Activated naive CD4-positive, alpha-beta T cell treated with anti-CD3 and anti-CD28 coated beads, Interleukin-2, amount 50 U/mL, for 72 hours (primary cell): Measurements from ENCODE around the gene MARS1. TPM values are rescaled to one million over a fixed set of nuclear protein-coding genes. Genes with fewer than 3 reads are reported as not detected.
"Not testable (repeated sequence)": the region's sequence is repeated elsewhere in the genome, so short reads cannot be mapped to it uniquely, and the experiment has no call there.

ENCODE experiments used
- ATAC-seq, 2 donors: fragments of 150-1000 bp; cut with Tn5 transposase; 2 replicates each; pipeline ENCODE4 v1.10.0; 2021; ENCODE audit warnings: mild to moderate bottlenecking in 2 of 2, moderate library complexity in 2 of 2
- DNase-seq, 2 donors: peaks; one replicate each; pipeline ENCODE4 v3.0.0; 2021 to 2022; ENCODE audit warnings: low spot score in 2 of 2
- H3K27ac Mint-ChIP-seq, 2 donors: one replicate each; pipeline ENCODE4 v1.8.0; 2022; ENCODE audit warnings: mild to moderate bottlenecking in 2 of 2, mixed read lengths in 2 of 2
- H3K36me3 Mint-ChIP-seq, 2 donors: one replicate each; pipeline ENCODE4 v1.8.0; 2022; ENCODE audit warnings: mixed read lengths in 2 of 2
- H3K9me3 Mint-ChIP-seq, 2 donors: one replicate each; pipeline ENCODE4 v1.8.0; 2022; ENCODE audit warnings: mixed read lengths in 2 of 2
- total RNA-seq, 2 donors: library from RNA; stranded (reverse); gene quantifications; one replicate each; pipeline ENCODE4 v1.2.3, GENCODE V29; 2022

The MARS1 gene
- total RNA-seq, 2 donors from 2014 or later = 267 to 292 TPM

GRCh38 chr12:57552306-57552651 is 64.4 kb downstream of the MARS1 start:
- ATAC-seq = no peak
- no peaks in the 10 kb centered on the region for H3K9me3 Mint-ChIP-seq
- H3K36me3 Mint-ChIP-seq = peaks cover 0 to 1% of the 10 kb centered on the region in 2 donors
- no peak overlapping the region for H3K27ac Mint-ChIP-seq
- DNase-seq = no peak

- DNase-seq (no peak), ATAC-seq (no peak)
- Mint-ChIP-seq H3K9me3 (no peaks in the 10 kb centered on the region), H3K36me3 (no peaks in the 10 kb centered on the region), H3K27ac (no peak overlapping the region)
These were observed 65.0 kb downstream of the MARS1 start for GRCh38 chr12:57552835-57553313.

- H3K9me3 Mint-ChIP-seq = no peaks in the 10 kb centered on the region
- no peak overlapping the region for H3K27ac Mint-ChIP-seq
- no peaks in the 10 kb centered on the region for H3K36me3 Mint-ChIP-seq
- no peak for ATAC-seq
- DNase-seq = no peak
These were observed 65.7 kb downstream of the MARS1 start for GRCh38 chr12:57553343-57554202.

GRCh38 chr12:57554453-57554852 is 66.6 kb downstream of the MARS1 start:
- no peaks in the 10 kb centered on the region for H3K9me3 Mint-ChIP-seq

GRCh38 chr12:57554897-57555296 is 67.0 kb downstream of the MARS1 start:
- Mint-ChIP-seq H3K27ac (no peak overlapping the region), H3K36me3 (no peaks in the 10 kb centered on the region), H3K9me3 (no peaks in the 10 kb centered on the region)
- no peak for ATAC-seq
- no peak for DNase-seq

More at GRCh38 chr12:57554453-57554852, 66.6 kb downstream of the MARS1 start:
- ATAC-seq = no peak
- H3K36me3 Mint-ChIP-seq = no peaks in the 10 kb centered on the region
- H3K27ac Mint-ChIP-seq = no peak overlapping the region
- DNase-seq = no peak

- no peak for ATAC-seq
- H3K27ac Mint-ChIP-seq = no peak overlapping the region
- no peaks in the 10 kb centered on the region for H3K9me3 Mint-ChIP-seq
- no peak for DNase-seq
- no peaks in the 10 kb centered on the region for H3K36me3 Mint-ChIP-seq
These were observed 71.0 kb downstream of the MARS1 start for GRCh38 chr12:57558864-57559263.

GRCh38 chr12:57560516-57560915 is 72.6 kb downstream of the MARS1 start:
- no peaks in the 10 kb centered on the region for H3K9me3 Mint-ChIP-seq
- DNase-seq (no peak), ATAC-seq (no peak)
- H3K36me3 Mint-ChIP-seq = no peaks in the 10 kb centered on the region
- no peak overlapping the region for H3K27ac Mint-ChIP-seq

GRCh38 chr12:57561117-57561516 is 73.2 kb downstream of the MARS1 start:
- not testable (repeated sequence) for ATAC-seq, H3K27ac Mint-ChIP-seq, H3K36me3 Mint-ChIP-seq, H3K9me3 Mint-ChIP-seq, DNase-seq

GRCh38 chr12:57563358-57563757 is 75.5 kb downstream of the MARS1 start:
- ATAC-seq (no peak), DNase-seq (no peak)
- Mint-ChIP-seq H3K9me3 (no peaks in the 10 kb centered on the region), H3K27ac (no peak overlapping the region), H3K36me3 (no peaks in the 10 kb centered on the region)

GRCh38 chr12:57564178-57564740 is 76.4 kb downstream of the MARS1 start:
- DNase-seq = no peak
- ATAC-seq = no peak
- no peaks in the 10 kb centered on the region for H3K9me3 Mint-ChIP-seq

More at GRCh38 chr12:57564178-57564740, 76.4 kb downstream of the MARS1 start:
- H3K36me3 Mint-ChIP-seq = no peaks in the 10 kb centered on the region
- no peak overlapping the region for H3K27ac Mint-ChIP-seq

Other genes with a start within 250 kb of the MARS1 start
- 1 to 10 TPM; 2.8 to 5.4 TPM for gene STAC3, start 236.9 kb upstream of the MARS1 start, total RNA-seq
- 10 to 100 TPM; 36.3 to 57.1 TPM for gene R3HDM2, start 57.0 kb upstream of the MARS1 start, total RNA-seq
- gene INHBC, start 53.3 kb upstream of the MARS1 start, total RNA-seq = not detected
- gene INHBE, start 32.8 kb upstream of the MARS1 start, total RNA-seq = under 1 TPM; 0.18 to 0.23 TPM
- gene GLI1, start 28.3 kb upstream of the MARS1 start, total RNA-seq = under 1 TPM in 1 of 2 donors, not detected in 1; 0.49 TPM
- 100 to 1,000 TPM; 151 to 195 TPM for gene ARHGAP9, start 8.2 kb upstream of the MARS1 start, total RNA-seq
- 10 to 100 TPM; 24.9 to 79.8 TPM for gene DDIT3, start 32.4 kb downstream of the MARS1 start, total RNA-seq
- 10 to 100 TPM; 66.4 to 77.5 TPM for gene MBD6, start 34.8 kb downstream of the MARS1 start, total RNA-seq
- gene DCTN2, start 59.1 kb downstream of the MARS1 start, total RNA-seq = 100 to 1,000 TPM in 1 of 2 donors, 10 to 100 TPM in 1; 77.1 to 122 TPM
- 1 to 10 TPM in 1 of 2 donors, under 1 TPM in 1; 0.75 to 3.4 TPM for gene KIF5A, start 62.0 kb downstream of the MARS1 start, total RNA-seq
- 10 to 100 TPM; 13.8 to 43.7 TPM for gene PIP4K2C, start 103.1 kb downstream of the MARS1 start, total RNA-seq
- 10 to 100 TPM; 14.5 to 33.5 TPM for gene DTX3, start 116.8 kb downstream of the MARS1 start, total RNA-seq
- gene ARHGEF25, start 123.4 kb downstream of the MARS1 start, total RNA-seq = 1 to 10 TPM in 1 of 2 donors, under 1 TPM in 1; 0.68 to 4.8 TPM
- gene B4GALNT1, start 145.1 kb downstream of the MARS1 start, total RNA-seq = 1 to 10 TPM; 2.6 to 3.2 TPM
- gene OS9, start 206.1 kb downstream of the MARS1 start, total RNA-seq = 100 to 1,000 TPM in 1 of 2 donors, 10 to 100 TPM in 1; 87.1 to 116 TPM